IMR-90 (cell line): ENCODE data around the gene HOXA13. TPM values are rescaled to one million over a fixed set of nuclear protein-coding genes. Genes with fewer than 3 reads are reported as not detected.

ENCODE experiments used
- ATAC-seq: fragments of 200-7000 bp; cut with Tn5 transposase; 2 replicates; pipeline ENCODE4 v1.9.1; 2020; ENCODE audit warnings: low read depth, mild to moderate bottlenecking, moderate library complexity
- BruUV-seq: library from RNA; stranded (reverse); fragments of 400-500 nt; replicated peaks from 2 replicates; lab custom pipeline; 2021; lab: Mats Ljungman, UMichigan
- CTCF ChIA-PET: fragments of 300-600 bp; formaldehyde crosslinking; extraction: SDS; loops from one replicate; lab custom pipeline; 2021; ENCODE audit warnings: antibody characterized with exemption; lab: Yijun Ruan, JAX
- POLR2A ChIA-PET: fragments of 300-600 bp; sonication (Branson Sonifier 250); formaldehyde crosslinking; loops from one replicate; lab custom pipeline; 2022; ENCODE audit warnings: antibody characterized with exemption; ENCODE audit not compliant: unreplicated experiment; lab: Charles Lee
- DNase-seq: peaks from one replicate; pipeline ENCODE4 v3.0.0; 2013
- H2AFZ ChIP-seq: replicated peaks from 2 replicates; pipeline ENCODE3; 2013; ENCODE audit warnings: low read length, mild to moderate bottlenecking; ENCODE audit not compliant: poor library complexity
- H2AK5ac ChIP-seq: 2 replicates; pipeline ENCODE4 v1.6.1; 2013; ENCODE audit warnings: low read depth, low read length, inconsistent platforms
- H2AK9ac ChIP-seq: replicated peaks from 2 replicates; pipeline ENCODE3; 2013; ENCODE audit warnings: mild to moderate bottlenecking, low read depth, low read length, moderate library complexity; ENCODE audit not compliant: poor library complexity
- H2BK120ac ChIP-seq: 2 replicates; pipeline ENCODE4 v1.6.1; 2013; ENCODE audit warnings: low read depth, low read length, inconsistent platforms
- H2BK15ac ChIP-seq: 3 replicates; pipeline ENCODE4 v1.6.1; 2013; ENCODE audit warnings: low read depth, low read length, inconsistent platforms
- H2BK20ac ChIP-seq: 2 replicates; pipeline ENCODE4 v1.6.1; 2013; ENCODE audit warnings: low read depth, mild to moderate bottlenecking, inconsistent platforms, low read length, moderate library complexity
- H2BK5ac ChIP-seq: 2 replicates; pipeline ENCODE4 v1.6.1; 2013; ENCODE audit warnings: mild to moderate bottlenecking, low read depth, low read length, inconsistent platforms; ENCODE audit not compliant: poor library complexity, severe bottlenecking
- H3K14ac ChIP-seq: replicated peaks from 2 replicates; pipeline ENCODE4 v1.6.1; 2013; ENCODE audit warnings: low read depth, low read length, inconsistent platforms
- H3K18ac ChIP-seq: 2 replicates; pipeline ENCODE4 v1.6.1; 2013; ENCODE audit warnings: low read depth, low read length, control low read depth
- H3K23ac ChIP-seq: 2 replicates; pipeline ENCODE4 v1.6.1; 2013; ENCODE audit warnings: low read depth, low read length, inconsistent platforms
- H3K27ac ChIP-seq: 2 replicates; pipeline ENCODE4 v1.5.1; 2013; ENCODE audit warnings: mild to moderate bottlenecking, control low read depth, low read length; ENCODE audit not compliant: insufficient read depth
- H3K27me3 ChIP-seq: 2 replicates; pipeline ENCODE4 v1.6.1; 2013; ENCODE audit warnings: low read length; ENCODE audit not compliant: control insufficient read depth, insufficient read depth
- H3K36me3 ChIP-seq: 2 replicates; pipeline ENCODE4 v1.6.1; 2013; ENCODE audit warnings: low read length, mixed read lengths; ENCODE audit not compliant: control insufficient read depth, insufficient read depth
- H3K4ac ChIP-seq: 2 replicates; pipeline ENCODE4 v1.6.1; 2013; ENCODE audit warnings: low read depth, low read length, inconsistent platforms
- H3K4me1 ChIP-seq: 2 replicates; pipeline ENCODE4 v1.6.1; 2013; ENCODE audit warnings: low read length, mixed read lengths; ENCODE audit not compliant: control insufficient read depth, insufficient read depth
- H3K4me2 ChIP-seq: 2 replicates; pipeline ENCODE4 v1.6.1; 2013; ENCODE audit warnings: low read depth, mild to moderate bottlenecking, control low read depth, low read length, moderate library complexity
- H3K4me3 ChIP-seq: 2 replicates; pipeline ENCODE4 v1.5.1; 2013; ENCODE audit warnings: low read depth, mild to moderate bottlenecking, control low read depth, low read length, moderate library complexity; ENCODE audit not compliant: insufficient read depth
- H3K56ac ChIP-seq: 2 replicates; pipeline ENCODE4 v1.6.1; 2013; ENCODE audit warnings: low read length, inconsistent platforms; ENCODE audit not compliant: insufficient read depth; ENCODE audit errors: extremely low read depth
- H3K79me1 ChIP-seq, 2 experiments: 2 replicates each; pipeline ENCODE4 v1.6.1; 2013; ENCODE audit warnings: low read length in 2 of 2, inconsistent platforms in 1 of 2, low read depth in 1 of 2
- H3K9ac ChIP-seq: 2 replicates; pipeline ENCODE4 v1.6.1; 2013; ENCODE audit warnings: low read depth, low read length, control low read depth
- H3K9me1 ChIP-seq: 2 replicates; pipeline ENCODE4 v1.6.1; 2013; ENCODE audit warnings: low read length, inconsistent platforms; ENCODE audit not compliant: insufficient read depth
- H3K9me3 ChIP-seq: 2 replicates; pipeline ENCODE4 v1.6.1; 2013; ENCODE audit warnings: low read length; ENCODE audit not compliant: control insufficient read depth, insufficient read depth
- H4K20me1 ChIP-seq: 2 replicates; pipeline ENCODE4 v1.6.1; 2013; ENCODE audit warnings: low read length, inconsistent platforms; ENCODE audit not compliant: insufficient read depth
- H4K5ac ChIP-seq: 2 replicates; pipeline ENCODE4 v1.6.1; 2013; ENCODE audit warnings: mild to moderate bottlenecking, low read depth, low read length, control low read depth
- H4K8ac ChIP-seq, 2 experiments: 2 replicates each; pipeline ENCODE4 v1.6.1; 2013; ENCODE audit warnings: low read depth in 2 of 2, low read length in 2 of 2, control low read depth in 1 of 2, inconsistent platforms in 1 of 2
- H4K91ac ChIP-seq: 2 replicates; pipeline ENCODE4 v1.6.1; 2013; ENCODE audit warnings: low read depth, low read length, inconsistent platforms; ENCODE audit not compliant: insufficient read depth
- BHLHE40 ChIP-seq: fragments of 150-350 bp; IDR thresholded peaks from 2 replicates; pipeline ENCODE4 v1.6.1; 2016; ENCODE audit warnings: mild to moderate bottlenecking, low read depth, low read length
- FOS ChIP-seq: fragments of 150-350 bp; IDR thresholded peaks from 2 replicates; pipeline ENCODE4 v1.6.1; 2016; ENCODE audit warnings: low read depth, low read length
- SMC3 ChIP-seq: fragments of 150-350 bp; IDR thresholded peaks from 2 replicates; pipeline ENCODE4 v1.6.1; 2016; ENCODE audit warnings: low read depth, mild to moderate bottlenecking, antibody characterized with exemption, low read length, moderate library complexity
- WGBS, 2 experiments: methylation state at CpG; one replicate each; pipeline versions ENCODE4 v1.1.5 to v1.1.7; 2013; ENCODE audit warnings: missing lambda C conversion rate in 2 of 2; ENCODE audit not compliant: insufficient read length in 1 of 2; ENCODE audit errors: extremely low coverage in 2 of 2; 5-methylcytosine and 5-hydroxymethylcytosine counted together
- dilution Hi-C: fragments of 300-500 bp; cut with HindIII; formaldehyde crosslinking; loops from one replicate; pipeline ENCODE4 v1.14.3; 2018; ENCODE audit warnings: low sequenced_read_pairs; ENCODE audit not compliant: unreplicated experiment
- in situ Hi-C: fragments of 300-500 bp; cut with MboI; formaldehyde crosslinking; loops from 3 replicates; pipeline ENCODE4 v1.14.3; 2019; ENCODE audit warnings: low sequenced_read_pairs, inconsistent platforms, mixed read lengths
- intact Hi-C: fragments of 100-400 bp; cut with micrococcal nuclease; formaldehyde crosslinking; loops from 2 replicates; pipeline ENCODE4 v1.10.0; 2022
- polyA plus RNA-seq, 3 experiments: library from polyadenylated mRNA; depleted of rRNA; stranded (reverse); fragments of >200 nt; gene quantifications; 2 replicates each; pipeline ENCODE4 v1.2.3, GENCODE V29; 2012; ENCODE audit warnings: low replicate concordance in 1 of 3
- total RNA-seq: library from RNA; depleted of rRNA; stranded (reverse); fragments of >200 nt; gene quantifications from 2 replicates; pipeline ENCODE4 v1.2.3, GENCODE V29; 2012
- TF ChIP-seq, protein P1 (sequence below): fragments of 150-350 bp; IDR thresholded peaks from 2 replicates; pipeline ENCODE4 v1.6.1; 2017; ENCODE audit warnings: mild to moderate bottlenecking, antibody characterized with exemption, low read length, low read depth

Gene HOXA13
- total and polyA plus RNA-seq, 2 of the 4 experiments (the other 2 are of a cell fraction) = not detected

DNA sequence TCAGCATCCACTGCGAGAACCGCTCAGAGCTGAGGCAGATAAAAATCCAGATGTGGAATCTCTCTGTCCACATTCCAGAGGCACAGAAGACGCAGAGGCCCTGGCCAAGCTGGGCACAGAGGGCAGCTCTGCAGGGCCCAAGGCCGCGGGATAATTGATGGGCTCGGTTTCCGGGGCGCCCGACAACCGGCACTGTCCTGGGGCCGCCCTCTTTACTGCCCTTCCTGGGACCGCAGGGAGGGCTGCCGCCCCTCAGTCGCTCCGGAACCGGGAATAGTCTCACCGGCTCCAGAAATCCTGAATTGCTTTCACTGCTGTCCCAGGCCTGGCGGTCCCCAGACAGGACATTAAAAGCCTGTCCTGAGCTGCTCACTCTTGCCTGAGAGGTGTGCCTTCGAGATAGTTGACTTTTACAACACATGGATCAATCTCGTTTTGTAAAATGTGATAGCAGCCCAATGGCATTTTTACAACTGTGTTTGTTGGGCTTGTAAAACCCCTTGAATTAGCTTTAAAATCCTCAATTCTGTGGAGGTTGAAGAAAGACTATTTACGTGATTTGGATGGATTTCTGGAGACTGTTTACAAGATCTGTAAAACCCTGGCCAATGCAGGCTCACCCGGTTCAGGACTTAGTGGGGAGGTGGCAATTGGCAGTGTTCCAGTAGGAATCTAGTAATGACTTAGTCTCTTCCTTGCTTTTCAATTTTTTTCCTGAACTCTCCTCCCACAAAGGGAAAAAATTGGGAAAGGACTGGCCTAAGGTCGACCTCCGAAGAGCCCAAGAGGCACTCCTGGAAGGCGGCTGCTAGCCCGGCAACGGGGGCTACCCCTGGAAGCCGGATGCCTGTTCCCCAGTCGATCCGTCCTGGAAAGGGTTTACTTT lies 50.9 kb downstream of the HOXA13 start:
- 26% methylated on average over 11 of the region's 30 CpGs; no CpG with 5 or more reads in 1 of the 2 experiments for WGBS, 2 experiments
- Histone ChIP-seq H3K27ac (peak overlapping the region; percentile 96), H3K23ac (peak overlapping the region; percentile 96), H3K27me3 (no peaks in the 10 kb centered on the region), H3K36me3 (no peaks in the 10 kb centered on the region; the same call in 1 of the 2 replicates), H4K20me1 (no peaks in the 10 kb centered on the region), H4K91ac (peak overlapping the region; percentile 77), H4K5ac (peak overlapping the region; percentile 63), H3K9me1 (peaks cover 3% of the 10 kb centered on the region; the same call in 1 of the 2 replicates), H2BK15ac (peak overlapping the region; percentile 72; the same call in 2 of the 3 replicates), H3K79me1 (peaks cover 9 to 27% of the 10 kb centered on the region in 2 experiments; a peak in 3 of 4 replicates), H3K4me2 (peak overlapping the region; percentile 76), H2BK5ac (peak overlapping the region; percentile 64), H2AK9ac (peak overlapping the region; percentile 57), H3K4me1 (peaks cover 17% of the 10 kb centered on the region), H2AK5ac (peak overlapping the region; percentile 78; the same call in 1 of the 2 replicates), H3K9me3 (no peaks in the 10 kb centered on the region), H3K56ac (peak overlapping the region; percentile 75; the same call in 1 of the 2 replicates), H3K4ac (peak overlapping the region; percentile 79), H3K4me3 (peak overlapping the region; percentile 38), H2BK120ac (peak overlapping the region; percentile 72), H4K8ac (peak overlapping the region; percentile 82 to 84), H2AFZ (peak overlapping the region; percentile 90), H3K18ac (peak overlapping the region; percentile 66; the same call in 1 of the 2 replicates), H3K14ac (peak overlapping the region; percentile 46), H2BK20ac (peak overlapping the region; percentile 59; the same call in 1 of the 2 replicates), H3K9ac (peak overlapping the region; percentile 68)
- CTCF ChIA-PET = interaction anchor here (0.8 to 1.0 kb wide), 2 partner anchors 30 to 31 kb away, joined by 3 to 4 read pairs; no protein-coding TSS in a partner anchor
- in situ Hi-C loops = loop anchor here (10.0 kb wide), 1 partner anchor 954 kb away; no protein-coding TSS in a partner anchor
- no TSS peak for BruUV-seq
- ATAC-seq (no peak), DNase-seq (no peak)
- TF ChIP-seq BHLHE40 (no peak), SMC3 (no peak), FOS (no peak)
- TF ChIP-seq, protein P1, sequence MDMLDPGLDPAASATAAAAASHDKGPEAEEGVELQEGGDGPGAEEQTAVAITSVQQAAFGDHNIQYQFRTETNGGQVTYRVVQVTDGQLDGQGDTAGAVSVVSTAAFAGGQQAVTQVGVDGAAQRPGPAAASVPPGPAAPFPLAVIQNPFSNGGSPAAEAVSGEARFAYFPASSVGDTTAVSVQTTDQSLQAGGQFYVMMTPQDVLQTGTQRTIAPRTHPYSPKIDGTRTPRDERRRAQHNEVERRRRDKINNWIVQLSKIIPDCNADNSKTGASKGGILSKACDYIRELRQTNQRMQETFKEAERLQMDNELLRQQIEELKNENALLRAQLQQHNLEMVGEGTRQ = no peak
- intact Hi-C loops = loop anchor here (5.0 kb wide), 1 partner anchor 1057 kb away; no protein-coding TSS in a partner anchor
- POLR2A ChIA-PET = no interaction called here
- dilution Hi-C loops = no loop called here
